Anterior cingulate cortex (tissue), 58 donors: ENCODE measurements around the gene CERS6.
"Not testable (repeated sequence)": the region's sequence is repeated elsewhere in the genome, so short reads cannot be mapped to it uniquely, and the experiment has no call there.

Source experiments
- DNase-seq, 58 donors: peaks; one replicate each; lab custom pipeline; 2025; lab: John Stamatoyannopoulos, UW

Gene CERS6

GRCh38 chr2:168782271-168782670, 326.2 kb downstream of the CERS6 start:
- DNase-seq = no peak

- no peak for DNase-seq
Observed at GRCh38 chr2:168784993-168785392, 328.9 kb downstream of the CERS6 start.

GRCh38 chr2:168787098-168787781, 331.2 kb downstream of the CERS6 start:
- DNase-seq = no peak

- no peak for DNase-seq
Observed at GRCh38 chr2:168787782-168788376, 331.8 kb downstream of the CERS6 start.

- DNase-seq = no peak
Observed at GRCh38 chr2:168789776-168790175, 333.7 kb downstream of the CERS6 start.

- no peak for DNase-seq
Observed at GRCh38 chr2:168790226-168790902, 334.3 kb downstream of the CERS6 start.

GRCh38 chr2:168791140-168791539, 335.1 kb downstream of the CERS6 start:
- not testable (repeated sequence) for DNase-seq

GRCh38 chr2:168793596-168793995, 337.5 kb downstream of the CERS6 start:
- DNase-seq = no peak

- DNase-seq = no peak
Observed at GRCh38 chr2:168794968-168795367, 338.9 kb downstream of the CERS6 start.

- no peak for DNase-seq
Observed at GRCh38 chr2:168796090-168796577, 340.1 kb downstream of the CERS6 start.

- DNase-seq = no peak
Observed at GRCh38 chr2:168796583-168797285, 340.7 kb downstream of the CERS6 start.

- no peak for DNase-seq
Observed at GRCh38 chr2:168797286-168797655, 341.2 kb downstream of the CERS6 start.

- no peak for DNase-seq
Observed at GRCh38 chr2:168798076-168798887, 342.2 kb downstream of the CERS6 start.

GRCh38 chr2:168798888-168799410, 342.9 kb downstream of the CERS6 start:
- DNase-seq = no peak

- DNase-seq = no peak
Observed at GRCh38 chr2:168801471-168801870, 345.4 kb downstream of the CERS6 start.

- DNase-seq = no peak
Observed at GRCh38 chr2:168801961-168802858, 346.1 kb downstream of the CERS6 start, which contains the start of gene NOSTRIN. Gene NOSTRIN, plus strand, starts transcription at chr2:168802637. Its CDS starts 10 bp downstream, at chr2:168802647.

- no peak for DNase-seq
Observed at GRCh38 chr2:168802859-168803725, 347.0 kb downstream of the CERS6 start.

- no peak for DNase-seq
Observed at GRCh38 chr2:168804214-168804613, 348.1 kb downstream of the CERS6 start.
